GM11168 (cell line): ENCODE results near the gene FAM234A.

Experiments
- in situ Hi-C: fragments of 300-500 bp; cut with MboI; formaldehyde crosslinking; loops from one replicate; pipeline ENCODE4 v1.12.0; 2022; ENCODE audit warnings: low sequenced_read_pairs; ENCODE audit not compliant: unreplicated experiment

FAM234A gene

DNA sequence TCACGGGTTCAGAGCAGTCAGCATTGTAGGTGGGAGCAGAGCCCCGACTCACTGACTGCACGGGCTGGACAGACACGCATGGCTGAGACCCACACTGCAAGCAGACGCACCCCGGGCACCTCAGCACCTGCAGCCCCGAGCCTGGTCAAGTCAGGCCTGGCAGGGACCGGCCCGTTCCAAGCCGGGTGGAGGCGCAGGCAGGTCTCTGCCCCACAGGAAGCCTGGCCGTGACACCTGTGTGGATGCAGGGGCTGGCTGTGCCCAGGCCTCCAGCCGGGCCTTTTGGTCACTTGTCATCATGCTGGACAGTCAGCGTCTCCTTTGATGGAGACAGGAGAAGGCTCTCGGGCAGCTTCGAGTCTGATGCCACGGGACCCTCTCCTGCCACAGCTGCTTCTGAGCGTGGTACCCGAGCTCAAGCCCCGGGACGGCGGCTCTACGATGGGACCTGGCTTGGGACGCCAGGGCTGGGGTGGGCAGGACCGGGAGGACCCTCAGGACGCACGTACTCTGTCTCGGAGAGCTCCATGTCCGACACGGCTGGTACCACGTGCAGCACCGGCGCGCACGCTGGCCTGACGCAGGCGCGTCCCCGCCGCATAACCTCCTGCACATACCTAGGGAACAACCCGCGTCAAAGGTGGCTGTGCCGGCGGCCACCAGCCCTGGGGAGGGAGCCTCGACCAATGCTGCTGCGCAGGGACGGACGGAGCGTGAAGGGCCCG, 56.2 kb downstream of the FAM234A start:
- in situ Hi-C loops, result no loop called here

DNA sequence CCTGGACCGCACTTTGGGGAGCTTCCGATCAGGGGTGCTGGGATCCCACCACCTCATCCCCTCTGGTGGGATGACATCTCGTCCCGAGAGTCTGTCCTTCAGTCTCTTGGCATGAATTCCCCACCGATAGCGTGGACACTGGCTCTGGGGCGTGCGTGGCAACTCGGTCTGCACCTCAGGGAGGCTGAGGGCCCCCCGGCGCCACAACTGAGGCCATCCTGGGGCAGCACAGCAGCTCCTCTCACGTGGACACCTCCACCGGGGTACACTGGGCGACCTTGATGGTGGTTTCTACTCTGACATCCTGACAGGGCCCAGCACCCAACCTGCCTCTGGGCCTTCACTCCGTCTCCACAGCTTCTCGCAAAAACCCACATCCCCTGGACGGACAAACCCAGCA, 56.9 kb downstream of the FAM234A start:
- in situ Hi-C loops, result no loop called here

DNA sequence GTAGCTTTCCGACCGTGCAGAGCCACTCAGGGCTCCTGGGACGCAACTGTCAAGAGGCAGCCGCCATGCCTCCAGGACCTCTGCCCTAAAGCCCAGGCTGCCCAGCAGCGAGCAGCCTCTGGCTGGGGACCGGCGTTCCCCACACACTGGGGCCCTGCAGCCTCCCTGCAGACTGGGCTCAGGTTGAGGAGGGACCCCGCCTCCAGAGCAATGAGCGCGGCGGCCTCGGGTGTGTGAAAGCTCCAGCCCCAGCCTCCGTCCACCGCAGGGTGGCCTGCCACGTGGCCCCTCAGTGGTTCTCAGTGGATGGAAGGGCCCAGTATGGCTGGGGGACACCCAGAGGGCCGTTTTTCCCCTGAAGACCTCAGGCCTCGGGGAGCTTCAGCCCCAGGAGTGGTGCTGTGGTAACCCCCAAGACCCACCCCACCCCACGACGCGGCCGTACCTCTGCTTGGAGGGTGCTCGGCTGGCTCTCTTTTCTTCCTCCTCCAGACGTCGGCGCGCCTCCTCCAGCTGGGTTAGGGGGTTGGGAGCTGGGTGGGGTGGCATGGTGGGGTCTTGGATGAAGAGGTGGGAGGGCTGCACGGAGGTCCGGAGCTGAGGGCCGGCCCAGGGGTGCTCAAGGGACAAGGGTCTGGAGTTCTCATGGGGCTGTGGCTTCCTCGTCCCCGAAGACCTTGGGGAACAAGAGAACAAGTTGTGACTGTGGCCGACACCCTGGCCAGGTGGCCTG, 58.6 kb downstream of the FAM234A start:
- in situ Hi-C loops, result no loop called here

DNA sequence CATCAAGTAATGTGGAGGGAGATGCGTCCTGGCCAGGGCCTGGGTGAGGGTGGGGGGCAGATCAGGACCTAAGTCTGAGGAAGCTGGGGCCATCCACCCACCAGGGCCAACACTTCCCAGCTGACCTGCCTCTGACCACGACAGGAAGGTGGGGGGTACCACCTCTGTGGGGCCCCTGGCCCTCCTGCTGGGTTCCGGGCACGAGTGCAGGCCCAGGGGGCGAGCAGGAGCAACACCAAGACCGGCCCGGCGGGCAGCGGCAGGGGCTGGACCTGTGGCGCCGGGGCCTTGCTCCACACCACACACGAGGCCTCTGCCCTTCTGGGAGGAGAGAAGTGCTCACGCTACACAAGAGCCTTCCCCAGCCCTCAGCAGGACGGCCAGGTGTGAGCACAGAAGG, 61.7 kb downstream of the FAM234A start:
- in situ Hi-C loops, result no loop called here

DNA sequence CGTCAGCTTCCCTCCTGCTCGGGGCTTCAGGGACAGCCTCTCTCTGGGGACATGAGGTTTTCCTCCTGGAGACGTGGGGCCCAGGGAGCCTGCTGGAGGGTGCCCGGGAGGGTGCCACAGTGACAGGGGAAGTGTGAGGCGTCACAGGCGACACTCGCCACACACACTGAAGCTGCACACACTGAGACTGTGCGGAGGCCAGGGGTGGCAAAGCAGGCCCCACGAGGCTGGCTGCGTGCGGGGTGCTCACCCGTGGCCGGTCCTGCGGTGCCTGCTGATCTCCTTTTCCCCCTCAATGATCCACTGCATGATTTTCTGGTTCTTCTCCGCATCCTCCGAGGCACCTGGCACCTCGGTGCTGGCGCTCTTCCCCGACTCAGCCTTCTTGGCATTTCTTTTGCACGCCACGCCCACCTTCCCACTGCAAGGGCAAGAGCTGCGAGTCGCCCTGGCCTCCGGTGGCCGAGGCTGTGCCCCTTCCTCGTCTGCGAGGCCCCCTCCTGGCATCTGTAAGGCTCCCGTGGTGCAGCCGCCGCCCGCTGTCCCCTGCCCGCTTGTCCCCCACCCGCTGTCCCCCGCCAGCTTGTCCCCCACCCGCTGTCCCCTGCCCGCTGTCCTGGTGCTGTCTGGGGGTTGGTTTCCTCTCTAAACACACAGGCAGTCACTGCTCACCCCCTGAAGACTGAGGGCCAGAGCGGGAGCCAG, 62.3 kb downstream of the FAM234A start:
- in situ Hi-C loops, result no loop called here

DNA sequence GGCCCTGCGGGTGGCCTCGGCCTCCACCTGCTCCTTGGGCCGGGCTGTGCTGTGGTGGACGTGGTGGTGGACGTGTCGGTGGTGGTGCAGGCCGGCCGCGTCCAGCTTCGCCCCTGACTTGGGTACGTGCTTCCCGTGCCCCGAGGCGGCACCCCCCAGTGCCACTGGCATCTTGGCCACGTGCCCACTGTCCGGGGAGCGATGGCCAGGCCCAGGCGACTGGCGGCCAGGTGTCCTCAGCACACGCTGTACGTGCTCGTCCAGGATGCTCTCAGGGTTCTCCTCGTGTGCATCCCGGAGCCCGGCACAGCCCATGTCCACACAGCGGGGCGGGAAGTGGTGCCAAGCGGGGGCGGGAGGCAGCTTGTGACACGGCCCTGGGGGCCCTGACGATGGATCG, 63.2 kb downstream of the FAM234A start:
- in situ Hi-C loops, result no loop called here

DNA sequence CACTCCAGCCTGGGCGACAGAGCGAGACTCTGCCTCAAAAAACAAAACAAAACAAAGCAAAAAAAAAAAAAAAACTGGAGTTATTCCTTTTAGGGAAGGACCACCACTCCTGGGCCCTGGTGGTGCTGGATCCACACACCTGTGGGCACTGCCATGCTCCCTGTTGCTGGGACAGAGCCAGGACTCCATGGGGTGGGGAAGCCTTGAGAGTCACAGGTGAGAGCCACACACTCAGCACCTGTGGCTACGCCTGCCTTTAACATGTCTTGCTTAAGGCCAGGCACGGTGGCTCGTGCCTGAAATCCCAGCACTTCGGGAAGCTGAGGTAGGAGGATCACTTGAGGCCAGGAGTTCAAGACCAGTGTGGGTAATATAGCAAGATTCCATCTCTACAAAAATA, 66.6 kb downstream of the FAM234A start:
- in situ Hi-C loops, result no loop called here

DNA sequence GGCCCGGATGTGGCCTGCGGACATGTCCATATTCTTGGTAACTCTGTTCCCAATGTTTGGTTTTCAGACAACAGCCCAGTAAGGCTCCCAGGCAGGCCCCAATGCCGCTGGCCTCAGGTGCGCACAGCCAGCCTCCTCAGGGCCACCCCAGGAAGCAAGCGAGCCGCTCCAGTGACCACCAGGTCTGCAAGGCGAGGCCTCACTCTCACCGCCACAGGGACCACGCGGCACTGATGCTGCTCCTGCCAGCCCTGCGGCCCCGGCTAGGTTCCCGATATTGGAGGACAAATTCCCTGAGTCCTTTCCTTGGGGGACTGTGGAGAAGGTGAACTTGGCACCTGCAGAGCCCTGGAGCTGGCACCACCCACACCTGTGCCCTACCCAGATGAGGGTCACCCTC, 67.3 kb downstream of the FAM234A start:
- in situ Hi-C loops, result no loop called here

DNA sequence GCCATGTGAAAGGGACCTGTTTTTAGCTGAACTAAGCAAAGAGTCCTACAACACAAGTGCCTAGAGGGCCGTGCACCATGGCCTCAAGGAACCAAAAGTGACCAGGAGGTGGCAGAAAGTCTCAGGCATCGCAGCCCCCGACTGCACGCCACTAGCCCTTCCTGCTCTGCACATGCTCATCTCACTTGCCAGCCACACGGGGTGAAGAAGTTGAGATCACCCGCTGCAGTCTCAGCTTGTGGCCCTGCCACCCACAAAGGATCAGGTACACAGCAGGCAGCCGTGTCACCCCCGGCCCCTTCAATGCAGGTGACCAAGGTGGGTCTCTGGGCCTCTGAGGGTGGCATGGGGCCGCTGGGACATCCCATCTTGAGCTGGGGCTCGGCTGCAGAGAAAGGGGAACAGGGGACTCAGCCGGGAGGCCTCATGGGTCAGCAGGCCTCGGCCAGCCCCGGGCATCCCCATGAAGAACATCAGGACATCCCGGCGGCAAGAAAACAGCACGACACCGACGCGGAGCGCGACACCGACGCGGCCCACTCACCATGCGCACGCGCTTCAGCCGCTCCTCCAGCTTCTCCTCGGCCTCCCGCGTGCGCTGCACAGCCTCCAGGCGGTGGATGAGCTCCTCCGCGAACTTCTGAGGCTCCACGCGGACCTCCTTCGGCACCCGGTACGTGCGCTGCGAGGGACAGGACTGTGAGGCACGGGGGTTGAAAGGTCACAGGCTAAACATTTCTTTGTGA, 69.3 kb downstream of the FAM234A start:
- in situ Hi-C loops, result no loop called here

DNA sequence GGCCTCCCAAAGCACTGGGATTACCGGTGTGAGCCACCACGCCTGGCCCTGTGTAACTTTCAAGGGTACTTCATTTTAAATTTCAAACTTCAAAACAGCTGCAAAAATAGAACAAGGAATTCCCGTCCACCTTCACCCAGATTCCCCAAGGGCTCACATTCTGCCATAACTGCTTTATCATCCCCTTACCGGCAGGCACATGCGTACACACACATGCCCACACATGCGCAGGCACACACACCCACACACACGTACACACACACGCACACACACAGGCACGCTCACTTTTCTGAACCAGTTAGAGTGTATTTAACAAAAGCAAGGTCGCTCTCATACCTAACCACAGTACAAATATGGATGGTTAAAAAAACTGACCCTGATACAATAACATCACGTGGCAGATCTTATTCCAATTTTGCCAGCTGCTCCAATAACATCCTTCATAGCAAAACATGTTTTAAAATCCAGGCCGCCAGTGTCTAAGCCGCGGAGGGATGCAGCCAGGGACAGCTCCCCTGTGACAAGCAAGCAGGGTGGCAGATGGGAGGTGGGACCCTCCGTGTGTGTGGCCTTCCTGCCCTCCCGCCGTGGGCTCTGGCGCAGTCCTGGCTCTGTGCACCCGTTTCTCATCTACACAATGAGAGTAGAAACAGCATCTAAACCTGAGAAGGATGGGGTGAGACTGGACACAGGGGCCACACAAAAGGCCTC, 71.5 kb downstream of the FAM234A start:
- in situ Hi-C loops, result no loop called here

DNA sequence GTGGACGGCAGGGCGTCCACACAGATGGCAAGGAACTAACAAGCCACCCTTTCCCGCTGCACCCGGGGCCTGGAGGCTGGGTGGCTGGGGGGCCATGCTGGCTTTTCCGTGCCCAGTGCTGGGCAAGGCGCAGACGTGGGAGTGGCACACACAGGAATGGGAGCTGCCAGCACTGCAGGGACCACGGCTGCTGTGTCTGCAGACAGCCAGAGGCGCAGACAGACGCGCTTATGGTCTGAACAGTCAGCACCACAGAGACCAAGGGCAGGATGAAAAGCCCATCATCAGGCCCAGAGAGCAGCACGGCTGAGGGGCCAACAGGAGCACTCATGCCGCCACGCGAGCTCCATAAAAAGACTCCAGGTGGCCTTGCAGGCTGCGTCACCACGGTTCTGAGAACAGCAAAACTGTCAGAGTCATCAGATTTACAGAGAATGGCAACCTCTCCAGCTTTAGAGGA, 72.3 kb downstream of the FAM234A start:
- in situ Hi-C loops, result no loop called here

DNA sequence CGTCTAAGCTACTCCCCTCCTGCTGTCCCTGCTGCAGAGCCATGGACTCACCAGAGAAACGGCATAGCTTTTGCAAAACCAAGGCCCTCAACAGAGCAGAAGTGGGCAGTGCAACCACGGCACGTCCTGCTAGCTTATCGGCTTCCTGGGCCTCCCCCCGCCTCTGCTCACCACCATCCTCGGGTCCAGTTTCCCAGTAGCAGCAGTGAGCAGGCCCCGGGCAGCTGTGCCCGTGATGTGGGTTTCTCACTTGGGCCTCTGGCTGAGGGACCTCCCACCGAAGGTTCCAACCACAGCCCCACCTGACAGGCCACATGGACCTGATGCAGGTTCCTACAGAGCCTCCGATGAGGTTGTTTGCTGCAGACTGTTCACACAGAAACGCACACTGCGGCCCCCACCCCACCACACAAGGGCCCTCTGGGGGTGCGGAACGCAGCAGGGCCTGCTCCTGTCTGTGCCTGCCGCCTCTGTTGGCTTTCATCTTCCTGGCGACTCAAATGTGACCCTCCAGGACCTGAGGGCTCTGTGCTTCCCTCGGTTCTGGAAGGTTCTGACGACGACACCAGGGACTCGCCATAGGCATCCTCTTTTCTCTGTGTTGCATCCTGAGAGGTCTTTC, 73.2 kb downstream of the FAM234A start:
- in situ Hi-C loops, result no loop called here

DNA sequence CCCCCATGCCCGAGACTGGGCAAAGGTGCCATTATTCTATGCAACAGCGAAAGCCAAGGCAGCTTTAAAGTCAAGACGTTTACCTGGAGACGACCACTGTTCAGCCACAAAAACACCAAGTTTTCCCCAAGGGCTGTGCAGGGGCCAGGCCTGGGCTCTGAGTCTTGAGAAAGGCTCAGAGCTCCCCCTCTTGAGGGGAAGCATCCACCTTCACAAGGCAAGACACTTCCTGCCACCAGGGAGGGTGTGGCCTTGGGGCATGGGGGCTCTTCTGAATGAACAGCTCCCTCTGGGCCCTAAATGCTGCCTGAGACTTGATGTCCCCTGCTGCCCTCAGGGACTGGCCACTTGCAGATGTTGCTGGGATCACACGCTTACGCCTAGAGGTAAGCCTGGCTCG, 74.9 kb downstream of the FAM234A start:
- in situ Hi-C loops, result no loop called here

DNA sequence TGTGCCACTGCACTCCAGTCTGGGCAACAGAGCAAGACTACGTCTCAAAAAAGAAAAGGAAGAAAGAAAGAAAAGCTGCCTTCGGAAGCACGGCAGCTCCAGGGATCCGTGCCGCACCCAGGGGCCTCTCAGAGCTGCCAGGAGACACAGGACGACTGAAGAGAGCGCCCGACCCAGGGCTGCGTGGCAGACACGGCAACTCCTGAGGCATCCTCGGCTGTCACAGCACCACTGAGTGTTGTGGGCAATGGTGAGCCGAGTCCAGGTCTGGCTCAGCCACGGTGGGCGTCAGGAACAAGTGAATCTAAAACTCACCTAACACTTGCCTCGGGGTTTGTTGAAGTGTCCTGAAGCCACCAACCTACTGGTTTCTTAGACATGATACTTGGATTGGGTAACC, 77.1 kb downstream of the FAM234A start:
- in situ Hi-C loops, result no loop called here

DNA sequence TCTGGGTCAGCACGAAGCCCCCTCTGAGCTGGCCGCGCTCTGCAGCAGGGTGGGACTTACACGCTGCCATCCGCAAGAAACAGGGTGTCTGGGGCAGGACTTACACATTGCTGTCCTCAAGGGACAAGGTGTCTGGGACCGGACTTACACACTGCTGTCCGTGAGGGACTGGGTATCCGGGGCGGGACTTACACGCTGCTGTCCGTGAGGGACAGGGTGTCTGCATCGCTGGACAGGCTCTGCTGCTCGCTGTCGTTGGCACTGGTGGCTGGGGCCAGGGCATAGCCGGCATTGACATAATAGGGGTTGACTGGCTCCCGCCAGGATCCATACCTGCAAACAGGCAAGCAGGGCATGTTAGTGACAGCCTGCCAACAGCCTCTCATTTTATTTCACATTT, 79.7 kb downstream of the FAM234A start:
- in situ Hi-C loops, result no loop called here

DNA sequence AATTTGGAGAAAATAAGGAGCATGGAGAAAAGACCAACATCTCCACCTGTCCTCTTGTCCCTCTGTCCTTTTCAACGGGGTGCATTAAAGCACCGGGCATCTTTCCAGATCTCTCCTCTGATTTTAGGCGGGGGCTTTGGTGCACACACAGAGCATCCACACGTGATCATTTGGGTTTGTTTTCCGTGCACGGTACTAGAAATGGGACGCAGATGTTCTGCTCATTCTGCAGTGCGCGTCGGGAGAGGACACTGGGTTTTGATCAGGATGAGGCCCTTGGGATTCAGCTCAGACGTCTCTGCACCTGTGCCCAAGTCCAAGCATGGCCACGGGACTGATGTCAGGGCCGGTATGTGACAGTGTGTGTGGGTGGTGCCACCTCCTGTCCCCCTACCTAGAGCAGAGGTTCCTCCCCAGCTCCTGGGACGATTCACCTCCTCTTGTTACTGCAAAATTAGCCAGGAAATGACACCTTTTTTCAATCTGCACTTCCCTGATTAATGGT, 80.2 kb downstream of the FAM234A start:
- in situ Hi-C loops, result no loop called here
